Measurements from ENCODE around the gene ADCY7.

GRCh38 chr16:50280932-50281331, 14.6 kb downstream of the ADCY7 start:
- TF ChIP-seq CTCF (conservative IDR thresholded peaks at IDR 0.05) (no peak), ZFX (IDR thresholded peaks at IDR 0.05) (no peak)

Data from C4-2B (cell line).